Liver (tissue), 3 donors: Measurements from ENCODE around the gene RAB11A.
"Not testable (repeated sequence)": the region's sequence is repeated elsewhere in the genome, so short reads cannot be mapped to it uniquely, and the experiment has no call there.

ENCODE experiments used
- CTCF ChIP-seq: fragments of 150-350 bp; IDR thresholded peaks from 2 replicates; pipeline ENCODE4 v1.5.1; 2017; ENCODE audit warnings: improper control_type of control experiment, low read depth, low read length; ENCODE audit not compliant: missing input control
- FOXA1 ChIP-seq: IDR thresholded peaks from 2 replicates; pipeline ENCODE4 v1.6.1; 2016; ENCODE audit warnings: antibody characterized with exemption
- GABPA ChIP-seq, 2 donors: IDR thresholded peaks in 1 of 2; conservative IDR thresholded peaks in 1 of 2; 2 replicates each; pipeline ENCODE4 v1.6.1; 2016; ENCODE audit warnings: antibody characterized with exemption in 2 of 2, mild to moderate bottlenecking in 1 of 2, moderate library complexity in 1 of 2
- JUND ChIP-seq, 2 donors: IDR thresholded peaks; 2 replicates each; pipeline ENCODE4 v1.6.1; 2016; ENCODE audit warnings: antibody characterized with exemption in 2 of 2
- RAD21 ChIP-seq, 2 donors: IDR thresholded peaks; 2 replicates each; pipeline ENCODE4 v1.6.1; 2016; ENCODE audit warnings: antibody characterized with exemption in 2 of 2, mild to moderate bottlenecking in 2 of 2
- REST ChIP-seq: IDR thresholded peaks from 2 replicates; pipeline ENCODE4 v1.6.1; 2016; ENCODE audit warnings: antibody characterized with exemption, mild to moderate bottlenecking
- RXRA ChIP-seq, 2 donors: IDR thresholded peaks; 2 replicates each; pipeline ENCODE4 v1.6.1; 2017 to 2018; ENCODE audit warnings: antibody characterized with exemption in 2 of 2, mild to moderate bottlenecking in 1 of 2
- YY1 ChIP-seq: IDR thresholded peaks from 2 replicates; pipeline ENCODE4 v1.6.1; 2016; ENCODE audit warnings: antibody characterized with exemption, mild to moderate bottlenecking
- ZBTB33 ChIP-seq: IDR thresholded peaks from 2 replicates; pipeline ENCODE4 v1.6.1; 2016; ENCODE audit warnings: antibody characterized with exemption
- TF ChIP-seq, protein P1 (sequence below): IDR thresholded peaks from 2 replicates; pipeline ENCODE4 v1.6.1; 2016; ENCODE audit warnings: antibody characterized with exemption
- donor health status: healthy.
- donor health status: healthy.

DNA sequence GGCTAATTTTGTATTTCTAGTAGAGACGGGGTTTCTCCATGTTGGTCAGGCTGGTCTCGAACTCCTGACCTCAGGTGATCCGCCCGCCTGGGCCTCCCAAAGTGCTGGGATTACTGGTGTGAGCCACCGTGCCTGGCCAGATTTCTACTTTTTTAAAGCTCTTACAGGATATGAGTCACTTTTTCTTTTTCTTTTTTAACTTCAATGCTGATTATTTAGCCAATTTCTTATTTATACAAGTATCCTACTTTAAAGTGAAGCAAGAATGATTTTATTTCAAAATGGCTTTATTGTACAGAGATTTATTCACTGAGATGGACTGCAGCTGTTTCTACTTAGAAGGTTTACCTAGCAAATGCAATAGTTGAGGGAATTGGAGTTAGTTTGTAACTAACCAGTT, 3.3 kb downstream of the RAB11A start:
- TF ChIP-seq, protein P1, sequence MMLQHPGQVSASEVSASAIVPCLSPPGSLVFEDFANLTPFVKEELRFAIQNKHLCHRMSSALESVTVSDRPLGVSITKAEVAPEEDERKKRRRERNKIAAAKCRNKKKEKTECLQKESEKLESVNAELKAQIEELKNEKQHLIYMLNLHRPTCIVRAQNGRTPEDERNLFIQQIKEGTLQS: not testable (repeated sequence)
- TF ChIP-seq GABPA (IDR thresholded peaks at IDR 0.05 in 1 of 2, conservative IDR thresholded peaks at IDR 0.05 in 1 of 2); JUND (IDR thresholded peaks at IDR 0.05); CTCF; REST; YY1; RAD21 (IDR thresholded peaks at IDR 0.05); ZBTB33; FOXA1; RXRA (IDR thresholded peaks at IDR 0.05): not testable (repeated sequence)
